ENCODE data around the gene KCTD4. TPM values are rescaled to one million over a fixed set of nuclear protein-coding genes. Genes with fewer than 3 reads are reported as not detected.

KCTD4 gene
- total RNA-seq, 2 experiments from 2014 or later: not detected

- DNase-seq: no peak
Observed at GRCh38 chr13:45198041-45198440, 2.8 kb downstream of the KCTD4 start.

GRCh38 chr13:45196622-45197021 lies 4.2 kb downstream of the KCTD4 start:
- no peak for ATAC-seq
- intact Hi-C loops (cut with micrococcal nuclease): no loop called here

More at GRCh38 chr13:45198041-45198440, 2.8 kb downstream of the KCTD4 start:
- ATAC-seq: no peak
- H3K27ac Mint-ChIP-seq: no peak overlapping the region
- H3K4me1 Mint-ChIP-seq (ENCODE audit: low read depth): peaks cover 14% of the 10 kb centered on the region
- intact Hi-C loops (cut with micrococcal nuclease): no loop called here
- no peak overlapping the region for H3K4me3 Mint-ChIP-seq
- ChIA-PET POLR2A (no interaction called here), CTCF (interaction anchor here (1.3 kb wide), 1 partner anchor 27 kb away, joined by 3 read pairs; no protein-coding TSS in a partner anchor)
- no peak for TF ChIP-seq CTCF (IDR thresholded peaks at IDR 0.05)
- H3K27me3 Mint-ChIP-seq: no peaks in the 10 kb centered on the region
- H3K9me3 Mint-ChIP-seq: no peaks in the 10 kb centered on the region
- H3K36me3 Mint-ChIP-seq (ENCODE audit: low read depth): peaks cover 22% of the 10 kb centered on the region

GRCh38 chr13:45196096-45196495 lies 4.7 kb downstream of the KCTD4 start:
- ATAC-seq (no peak), DNase-seq (no peak)
- TF ChIP-seq CTCF (IDR thresholded peaks at IDR 0.05): no peak
- Mint-ChIP-seq H3K9me3 (no peaks in the 10 kb centered on the region), H3K4me1 (ENCODE audit: low read depth) (peaks cover 11% of the 10 kb centered on the region), H3K27ac (no peak overlapping the region), H3K36me3 (ENCODE audit: low read depth) (peaks cover 11% of the 10 kb centered on the region), H3K27me3 (no peaks in the 10 kb centered on the region), H3K4me3 (no peak overlapping the region)
- ChIA-PET POLR2A (interaction anchor here (0.9 kb wide), 1 partner anchor 10 kb away, joined by 3 read pairs; no protein-coding TSS in a partner anchor), CTCF (no interaction called here)
- intact Hi-C loops (cut with micrococcal nuclease): no loop called here

More at GRCh38 chr13:45196622-45197021, 4.2 kb downstream of the KCTD4 start:
- DNase-seq: no peak
- H3K36me3 Mint-ChIP-seq (ENCODE audit: low read depth): peaks cover 13% of the 10 kb centered on the region
- no peak overlapping the region for H3K27ac Mint-ChIP-seq
- ChIA-PET CTCF (no interaction called here), POLR2A (no interaction called here)
- no peaks in the 10 kb centered on the region for H3K27me3 Mint-ChIP-seq
- no peak overlapping the region for H3K4me3 Mint-ChIP-seq
- peaks cover 13% of the 10 kb centered on the region for H3K4me1 Mint-ChIP-seq (ENCODE audit: low read depth)
- no peaks in the 10 kb centered on the region for H3K9me3 Mint-ChIP-seq
- TF ChIP-seq CTCF (IDR thresholded peaks at IDR 0.05): no peak

- TF ChIP-seq CTCF (IDR thresholded peaks at IDR 0.05): no peak
- POLR2A ChIA-PET: interaction anchor here (0.9 kb wide), 1 partner anchor 9 kb away, joined by 3 read pairs; no protein-coding TSS in a partner anchor
- DNase-seq (no peak), ATAC-seq (no peak)
- Mint-ChIP-seq H3K27me3 (no peaks in the 10 kb centered on the region), H3K4me3 (no peak overlapping the region), H3K36me3 (ENCODE audit: low read depth) (peaks cover 11% of the 10 kb centered on the region), H3K4me1 (ENCODE audit: low read depth) (peaks cover 11% of the 10 kb centered on the region), H3K27ac (no peak overlapping the region), H3K9me3 (no peaks in the 10 kb centered on the region)
- CTCF ChIA-PET: no interaction called here
- intact Hi-C loops (cut with micrococcal nuclease): no loop called here
Observed at GRCh38 chr13:45195421-45195820, 5.4 kb downstream of the KCTD4 start.

- ATAC-seq (no peak), DNase-seq (no peak)
- Mint-ChIP-seq H3K27ac (no peak overlapping the region), H3K4me3 (no peak overlapping the region), H3K9me3 (no peaks in the 10 kb centered on the region), H3K4me1 (ENCODE audit: low read depth) (peaks cover 9% of the 10 kb centered on the region), H3K27me3 (no peaks in the 10 kb centered on the region), H3K36me3 (ENCODE audit: low read depth) (peaks cover 9% of the 10 kb centered on the region)
- intact Hi-C loops (cut with micrococcal nuclease): no loop called here
- CTCF ChIA-PET: interaction anchor here (1.6 to 2.0 kb wide), 3 partner anchors 12 to 148 kb away, joined by 3 to 7 read pairs (median 6); no protein-coding TSS in a partner anchor
- POLR2A ChIA-PET: no interaction called here
- TF ChIP-seq CTCF (IDR thresholded peaks at IDR 0.05): no peak
Observed at GRCh38 chr13:45194081-45194939, 6.5 kb downstream of the KCTD4 start.
